Measurements from ENCODE around the gene MPL. TPM values are rescaled to one million over a fixed set of nuclear protein-coding genes. Genes with fewer than 3 reads are reported as not detected.

MPL gene
- polyA plus RNA-seq, 1 experiment, result not detected

DNA sequence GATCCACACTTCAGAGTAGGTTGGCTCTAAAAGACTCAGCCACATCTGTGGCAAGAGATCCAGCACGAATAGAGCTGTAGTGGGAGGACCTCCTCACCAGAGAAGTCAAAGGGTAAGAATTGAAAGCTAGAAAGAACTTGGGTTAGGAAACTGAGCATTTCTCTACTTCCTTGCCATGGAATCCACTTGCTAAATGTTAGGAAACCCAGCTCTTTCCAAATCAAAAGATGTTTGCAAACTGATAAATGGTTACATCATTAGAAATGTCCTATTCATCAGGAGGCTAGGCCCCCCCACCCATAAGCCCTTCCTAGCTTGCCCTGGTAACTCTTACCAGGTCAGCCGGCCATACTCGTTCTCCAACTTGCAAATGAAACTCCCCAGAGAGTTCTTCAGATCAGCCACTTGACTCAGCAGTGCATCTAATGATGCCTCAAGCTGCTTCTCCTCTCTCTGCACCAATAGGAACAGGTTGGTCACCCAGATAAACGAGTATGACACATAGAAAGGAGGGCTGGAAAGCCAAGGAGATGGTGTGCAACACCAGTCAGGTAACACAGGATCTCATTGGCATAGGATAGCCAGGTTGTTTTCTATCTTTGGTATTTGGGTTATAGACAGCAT, 50.5 kb downstream of the MPL start:
- peak overlapping the region; percentile 100 for H3K4me3 ChIP-seq (ENCODE audit: low read depth, low read length)
- no peak for TF ChIP-seq CTCF (IDR thresholded peaks at IDR 0.05; ENCODE audit: low read depth, low read length)
- CTCF ChIA-PET, result interaction anchor here (4.4 kb wide), 1 partner anchor 162 kb away, joined by 16 read pairs; no protein-coding TSS in a partner anchor
- no peak overlapping the region for H3K27ac ChIP-seq (ENCODE audit: low read depth, low read length)
- no peaks in the 10 kb centered on the region for H3K9me3 ChIP-seq (ENCODE audit: control insufficient read depth, insufficient read depth, low read length)
- no peaks in the 10 kb centered on the region for H3K27me3 ChIP-seq (ENCODE audit: control insufficient read depth, insufficient read depth, low read length)
- DNase-seq (ENCODE audit: low read depth, low spot score), result no peak
- POLR2A ChIA-PET, result interaction anchor here (1.1 kb wide), 1 partner anchor 262 kb away, joined by 3 read pairs; the partner anchor contains the start of gene KDM4A

GRCh38 chr1:43388613-43389012, 51.0 kb downstream of the MPL start:
- CTCF ChIA-PET, result interaction anchor here (0.8 to 4.4 kb wide), 3 partner anchors 26 to 162 kb away, joined by 3 to 16 read pairs (median 5); no protein-coding TSS in a partner anchor
- H3K27ac ChIP-seq (ENCODE audit: low read depth, low read length), result no peak overlapping the region
- POLR2A ChIA-PET, result interaction anchor here (1.1 to 1.8 kb wide), 3 partner anchors 30 to 261 kb away, joined by 3 to 5 read pairs (median 4); partner anchors contain the start of genes CDC20 and KDM4A
- no peak for TF ChIP-seq CTCF (IDR thresholded peaks at IDR 0.05; ENCODE audit: low read depth, low read length)
- H3K27me3 ChIP-seq (ENCODE audit: control insufficient read depth, insufficient read depth, low read length), result no peaks in the 10 kb centered on the region
- no peak for DNase-seq (ENCODE audit: low read depth, low spot score)
- H3K4me3 ChIP-seq (ENCODE audit: low read depth, low read length), result peak overlapping the region; percentile 100
- no peaks in the 10 kb centered on the region for H3K9me3 ChIP-seq (ENCODE audit: control insufficient read depth, insufficient read depth, low read length)

DNA sequence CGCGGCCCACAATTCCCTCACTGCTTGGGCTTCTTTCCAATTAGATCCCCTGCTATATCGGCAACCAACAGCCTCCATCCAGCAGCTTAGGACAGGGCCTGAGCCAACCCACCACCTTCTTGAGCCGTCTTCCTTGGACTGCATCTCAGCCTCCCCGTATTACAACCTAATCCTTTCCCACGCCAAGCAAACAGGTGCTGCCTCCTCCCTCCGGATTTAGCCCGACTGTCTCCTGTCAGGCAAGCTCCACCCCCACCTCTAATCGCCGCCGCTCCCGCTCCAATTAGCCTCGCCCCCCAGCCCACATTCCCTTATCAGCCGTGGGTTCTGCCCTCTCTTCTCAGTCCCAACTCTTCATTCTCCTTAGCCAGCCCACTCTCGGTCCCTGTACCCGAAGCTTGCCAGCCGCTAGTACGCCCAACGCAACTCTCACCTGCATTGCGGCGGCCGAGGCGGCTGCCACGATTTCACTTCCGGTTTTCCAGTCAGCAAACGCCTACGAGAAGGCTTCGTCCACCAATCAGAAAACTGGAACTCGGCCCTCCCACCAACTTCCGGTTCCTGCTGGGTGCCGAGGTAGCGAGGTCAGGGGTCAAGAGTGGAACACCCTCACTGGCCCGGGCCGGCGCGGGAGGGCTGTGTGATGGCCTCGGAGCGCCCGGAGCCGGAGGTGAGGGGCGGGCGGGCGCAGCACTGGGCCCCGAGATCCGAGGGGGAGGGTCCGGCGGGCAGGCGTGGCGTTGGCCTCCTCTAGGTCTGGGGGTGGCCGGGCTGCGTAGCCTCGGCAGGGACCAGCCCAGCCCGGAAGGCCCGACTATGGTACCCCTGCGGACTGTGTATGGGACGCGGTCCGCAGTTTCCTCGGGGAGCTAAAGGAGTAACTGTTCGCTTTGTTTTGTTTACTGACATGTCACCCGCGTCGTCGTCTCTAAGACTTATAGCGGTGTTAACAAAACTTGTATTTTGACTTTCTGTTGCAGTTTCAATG, 52.0 kb downstream of the MPL start, which contains the start of the genes MED8 and SZT2:
TSS of gene MED8 (minus strand) at position 475 of the 988 bp plus-strand sequence. CDS start at position 439, 36 bp downstream.
TSS of gene SZT2 (plus strand) at position 574 of the 988 bp plus-strand sequence. CDS start at position 644, 70 bp downstream.
- H3K27me3 ChIP-seq (ENCODE audit: control insufficient read depth, insufficient read depth, low read length), result no peaks in the 10 kb centered on the region
- no peaks in the 10 kb centered on the region for H3K9me3 ChIP-seq (ENCODE audit: control insufficient read depth, insufficient read depth, low read length)
- ChIA-PET POLR2A (interaction anchor here (0.6 to 1.8 kb wide), 4 partner anchors 31 to 260 kb away, joined by 3 to 5 read pairs (median 4); partner anchors contain the start of genes CDC20 and KDM4A), CTCF (interaction anchor here (0.6 to 4.4 kb wide), 5 partner anchors 21 to 476 kb away, joined by 3 to 16 read pairs (median 5); no protein-coding TSS in a partner anchor)
- H3K4me3 ChIP-seq (ENCODE audit: low read depth, low read length), result peak within 1 kb of the TSS; percentile 100
- TF ChIP-seq CTCF (IDR thresholded peaks at IDR 0.05; ENCODE audit: low read depth, low read length), result no peak
- DNase-seq (ENCODE audit: low read depth, low spot score), result peak; percentile 79
- H3K27ac ChIP-seq (ENCODE audit: low read depth, low read length), result peak within 1 kb of the TSS; percentile 81

- ChIA-PET CTCF (no interaction called here), POLR2A (no interaction called here)
- no peaks in the 10 kb centered on the region for H3K9me3 ChIP-seq (ENCODE audit: control insufficient read depth, insufficient read depth, low read length)
- H3K4me3 ChIP-seq (ENCODE audit: low read depth, low read length), result no peak overlapping the region
- no peak for DNase-seq (ENCODE audit: low read depth, low spot score)
- H3K27ac ChIP-seq (ENCODE audit: low read depth, low read length), result no peak overlapping the region
- no peak for TF ChIP-seq CTCF (IDR thresholded peaks at IDR 0.05; ENCODE audit: low read depth, low read length)
- H3K27me3 ChIP-seq (ENCODE audit: control insufficient read depth, insufficient read depth, low read length), result no peaks in the 10 kb centered on the region
Measured at GRCh38 chr1:43392702-43393101, 55.1 kb downstream of the MPL start.

Data from AG04450 (cell line).